Skin epidermis (tissue), 12 donors: Measurements from ENCODE around the gene MRAS.
A peak's percentile ranks its signal among the peaks of the same experiment; 100 is the strongest.

Experiments used
- H3K27ac ChIP-seq, 21 experiments: fragments of 200-600 bp; sonication (generic) in 11 of 21; one replicate each; pipeline ENCODE4 v1.5.0; 2020; ENCODE audit warnings: mild to moderate bottlenecking in 3 of 21, inconsistent platforms in 2 of 21, moderate library complexity in 2 of 21
- H3K4me3 ChIP-seq, 7 experiments: fragments of 200-600 bp; sonication (generic) in 2 of 7; one replicate each; pipeline ENCODE4 v1.5.0; 2020; ENCODE audit warnings: inconsistent platforms in 2 of 7, mild to moderate bottlenecking in 2 of 7, moderate library complexity in 1 of 7

MRAS gene

DNA sequence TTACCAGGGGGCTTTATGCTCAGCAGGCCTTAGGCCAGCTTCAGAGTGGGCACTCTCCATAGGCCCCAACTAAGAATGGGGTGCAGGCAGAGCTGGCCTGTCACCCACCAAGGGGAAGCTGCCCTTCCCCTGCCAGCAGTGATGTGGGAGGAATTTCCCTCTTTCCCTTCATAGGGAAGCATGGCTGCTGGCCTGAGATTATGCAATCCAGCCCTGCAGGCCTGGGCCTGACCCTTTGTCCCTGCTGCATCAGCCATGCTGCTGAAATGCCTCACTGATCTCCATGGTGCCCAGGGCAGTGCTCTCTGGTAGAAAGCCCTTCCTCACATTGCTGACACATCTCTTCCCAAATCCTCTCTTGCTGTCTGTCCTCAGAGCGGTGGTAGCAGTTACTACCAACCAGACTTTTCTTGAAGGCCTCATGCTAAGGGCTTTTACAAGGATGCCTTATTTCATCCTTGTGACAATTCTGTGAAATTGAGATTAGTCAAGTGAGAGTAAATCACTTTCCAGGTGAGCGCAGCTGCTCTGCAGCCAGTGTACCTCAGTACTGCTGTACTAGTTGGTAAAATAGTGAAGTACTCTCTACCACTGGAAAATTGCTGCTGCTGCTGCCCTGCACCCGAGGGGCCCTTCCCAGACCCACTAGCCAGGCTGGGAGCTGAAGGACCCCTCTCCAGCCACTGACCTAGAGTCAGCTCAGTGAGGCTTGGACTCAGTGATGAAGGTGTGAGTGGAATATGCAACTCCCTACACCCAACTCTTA is 33.8 kb downstream of the MRAS start:
- H3K27ac ChIP-seq: peak overlapping the region in 11 of 21 experiments; percentile 19 to 71 (median 63)
- H3K4me3 ChIP-seq: no peak overlapping the region

DNA sequence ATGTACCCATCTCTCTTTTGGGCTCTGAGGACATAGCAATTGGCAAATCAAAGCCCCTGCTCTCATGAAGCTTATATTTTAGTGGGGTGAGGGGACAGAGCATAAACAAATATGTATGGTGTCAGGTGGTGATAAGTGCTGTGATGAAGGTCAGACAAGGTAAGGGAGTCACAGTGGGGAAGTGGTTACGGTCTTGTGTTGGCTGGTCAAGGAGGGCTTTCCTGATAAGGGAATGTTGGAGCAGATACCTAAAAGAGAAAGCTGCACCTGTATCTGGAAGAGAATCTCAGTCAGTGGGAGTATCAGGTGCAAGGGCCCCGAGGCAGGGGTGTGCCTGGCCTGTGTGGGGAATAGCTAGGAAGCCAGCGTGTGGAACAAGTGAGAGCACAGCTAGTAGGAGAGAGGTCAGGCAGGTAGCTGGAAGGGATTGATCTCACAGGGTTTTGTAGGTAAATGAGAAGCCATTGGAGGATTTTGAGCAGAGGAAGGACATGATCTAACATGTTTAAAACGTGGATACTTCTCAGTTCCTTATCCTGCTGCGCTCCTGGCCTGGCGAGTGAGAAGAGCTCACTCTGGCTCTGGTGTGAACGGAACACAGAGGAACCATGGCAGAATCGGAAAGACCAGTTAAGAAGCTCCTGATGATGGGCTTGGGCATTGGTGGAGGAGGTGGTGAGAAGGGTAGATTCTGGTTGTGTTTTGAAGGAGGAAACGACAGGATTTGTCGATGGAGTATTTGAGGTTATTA is 35.5 kb downstream of the MRAS start:
- no peak overlapping the region for H3K4me3 ChIP-seq
- peak overlapping the region in 1 of 21 experiments; percentile 7 for H3K27ac ChIP-seq

DNA sequence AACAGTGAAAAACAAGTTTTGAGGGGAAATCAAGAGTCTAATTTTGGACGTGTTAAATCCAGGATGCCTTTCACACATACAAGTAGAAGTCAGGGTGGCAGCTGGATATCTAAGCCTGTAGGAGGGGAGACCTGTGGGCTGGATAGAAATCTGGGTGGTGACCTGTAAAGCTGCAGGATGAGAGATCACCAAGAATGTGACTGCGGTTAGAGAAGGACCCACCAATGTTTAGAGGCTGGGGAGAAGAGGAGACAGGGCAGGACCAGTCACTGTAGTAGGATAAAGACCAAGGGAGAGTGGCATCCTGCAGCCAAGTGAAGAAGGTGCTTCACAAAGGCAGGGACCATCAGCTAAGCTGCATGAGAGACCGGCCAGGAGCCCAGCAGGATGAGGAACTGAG is 36.2 kb downstream of the MRAS start:
- H3K4me3 ChIP-seq: no peak overlapping the region
- H3K27ac ChIP-seq: no peak overlapping the region

DNA sequence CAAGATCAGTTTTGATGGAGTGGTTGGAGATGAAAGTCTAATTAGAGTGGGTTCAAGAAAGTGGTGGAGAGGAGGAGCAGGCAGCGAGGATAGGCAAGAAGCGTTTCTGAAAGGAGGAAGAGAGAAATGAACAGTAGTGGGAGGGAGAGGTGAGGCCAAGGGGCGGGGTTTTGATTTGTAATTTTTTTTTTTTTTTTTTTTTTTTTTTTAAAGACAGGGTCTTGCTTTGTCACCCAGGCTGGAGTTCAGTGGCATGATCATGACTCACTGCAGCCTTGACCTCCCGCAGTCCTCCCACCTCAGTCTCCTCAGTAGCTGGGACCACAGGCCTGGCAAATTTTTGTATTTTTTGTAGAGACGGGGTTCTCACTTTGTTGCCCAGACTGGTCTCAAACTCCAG is 36.6 kb downstream of the MRAS start:
- Histone ChIP-seq H3K4me3 (no peak overlapping the region), H3K27ac (no peak overlapping the region)

DNA sequence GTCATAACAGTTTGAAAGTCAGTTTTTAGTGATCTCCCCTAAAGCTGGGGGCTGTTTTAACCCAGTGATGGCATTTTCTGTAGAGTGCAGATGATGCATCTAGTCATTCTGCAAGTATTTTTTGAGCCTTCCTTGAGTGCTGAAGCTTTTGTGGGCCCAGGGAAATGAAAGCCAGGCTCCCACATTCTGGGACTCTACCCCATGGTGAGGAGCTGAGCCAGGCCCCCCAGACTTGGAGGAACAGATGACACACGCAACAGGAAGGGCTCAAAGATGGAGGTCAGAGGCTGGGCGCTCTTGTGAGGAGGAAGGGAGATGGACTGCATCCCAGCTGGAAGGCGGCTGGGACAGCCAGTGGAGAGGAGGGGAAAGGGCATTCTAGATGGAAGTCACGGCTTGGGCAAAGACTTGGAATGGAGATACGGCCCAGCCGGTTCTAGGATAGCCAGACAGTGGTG is 40.8 kb downstream of the MRAS start:
- H3K27ac ChIP-seq: peak overlapping the region in 5 of 21 experiments; percentile 9 to 70 (median 39)

DNA sequence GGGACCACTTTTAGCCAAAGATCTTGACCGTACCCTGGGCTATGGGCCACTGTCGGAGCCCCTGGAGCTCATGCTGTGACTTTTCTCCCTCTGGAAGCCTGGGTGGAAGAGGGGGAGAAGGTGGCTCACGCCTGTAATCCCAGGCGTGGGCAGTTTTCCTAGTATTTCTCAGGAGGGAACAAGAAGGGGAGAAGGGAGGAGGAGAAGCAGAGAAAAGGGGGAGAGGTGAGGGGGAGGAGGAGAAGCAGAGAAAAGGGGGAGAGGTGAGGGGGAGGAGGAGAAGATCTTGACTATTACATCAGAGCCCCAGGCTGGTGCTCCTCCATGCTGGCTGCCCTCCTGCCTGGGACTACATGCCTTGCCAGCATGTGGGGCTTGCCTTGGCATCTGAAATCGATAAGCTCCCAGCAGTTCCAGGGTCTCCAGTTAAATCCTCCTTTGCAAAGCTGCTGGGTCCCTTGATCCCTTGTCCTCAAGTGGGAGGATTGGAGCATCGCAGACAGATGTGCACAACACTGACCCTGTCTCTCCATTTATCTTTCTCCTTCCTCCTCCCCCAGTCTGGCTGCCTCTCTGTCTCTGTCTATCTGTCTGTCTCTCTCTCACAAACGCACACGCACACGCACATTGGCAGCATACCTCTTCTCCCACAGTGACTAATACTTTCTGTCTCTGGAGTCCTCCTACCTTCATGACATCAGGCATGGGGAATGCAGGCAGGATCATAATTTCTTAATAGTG is 41.6 kb downstream of the MRAS start:
- Histone ChIP-seq H3K4me3 (no peak overlapping the region), H3K27ac (peak overlapping the region in 10 of 21 experiments; percentile 0 to 70 (median 32))

More for the DNA sequence above, 40.8 kb downstream of the MRAS start:
- H3K4me3 ChIP-seq: no peak overlapping the region

DNA sequence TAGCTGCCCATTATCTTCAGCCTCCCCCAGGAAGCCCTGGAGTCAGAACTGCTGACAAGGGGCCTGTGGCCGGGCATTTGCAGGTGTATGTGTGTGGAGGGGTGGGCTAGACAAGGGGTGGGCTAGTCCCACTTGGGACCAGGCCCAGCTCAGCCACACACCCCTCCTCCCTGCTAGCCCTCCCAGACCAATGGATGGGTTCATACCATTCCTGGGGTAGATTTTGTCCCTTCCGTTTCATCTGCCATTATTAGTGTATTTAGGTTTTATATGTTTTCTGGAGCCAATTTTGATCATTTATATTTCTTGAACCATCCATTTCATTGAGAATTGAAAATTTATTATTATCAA is 42.2 kb downstream of the MRAS start:
- peak overlapping the region in 2 of 21 experiments; percentile 41 to 70 for H3K27ac ChIP-seq

DNA sequence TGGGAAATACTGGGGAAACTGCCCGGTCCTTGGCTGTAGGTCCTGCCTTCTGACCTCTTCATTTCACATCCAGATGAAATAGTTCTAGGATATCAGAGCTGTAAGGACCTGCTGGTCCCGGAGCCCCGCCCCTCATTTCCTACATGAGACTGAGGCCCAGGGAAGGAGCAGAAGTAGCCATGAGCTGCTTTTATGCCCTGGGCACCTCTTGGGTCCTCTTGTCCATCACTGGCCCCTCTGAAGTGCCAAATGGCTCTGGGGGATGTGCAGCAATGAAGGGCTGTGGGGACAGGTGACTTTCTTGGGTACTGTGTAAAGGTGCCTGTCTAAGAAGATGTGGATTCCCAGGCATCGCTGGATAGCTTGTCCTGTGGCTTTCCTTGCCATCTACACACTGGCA is 45.8 kb downstream of the MRAS start:
- Histone ChIP-seq H3K4me3 (no peak overlapping the region), H3K27ac (no peak overlapping the region)

More for the DNA sequence above, 42.2 kb downstream of the MRAS start:
- H3K4me3 ChIP-seq: no peak overlapping the region

DNA sequence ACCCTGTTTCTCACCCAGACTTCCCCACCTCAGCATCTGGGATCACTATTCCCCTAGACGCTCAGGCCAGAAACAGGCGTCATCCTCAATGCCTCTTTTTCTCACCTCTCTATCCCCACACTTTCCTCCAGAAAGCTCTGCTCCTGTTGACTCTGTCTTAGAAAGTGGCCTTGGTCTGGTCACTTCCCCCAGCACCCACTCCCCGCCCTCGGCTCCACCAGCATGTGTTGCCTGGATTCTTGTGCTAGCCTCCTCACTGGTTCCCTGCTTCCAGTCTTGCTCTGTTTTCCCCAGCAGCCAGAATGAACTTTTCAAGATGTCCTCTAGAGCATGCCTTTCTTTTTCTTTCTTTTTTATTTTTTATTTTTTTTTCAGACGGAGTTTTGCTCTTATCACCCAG is 46.3 kb downstream of the MRAS start:
- no peak overlapping the region for H3K27ac ChIP-seq
- H3K4me3 ChIP-seq: no peak overlapping the region

DNA sequence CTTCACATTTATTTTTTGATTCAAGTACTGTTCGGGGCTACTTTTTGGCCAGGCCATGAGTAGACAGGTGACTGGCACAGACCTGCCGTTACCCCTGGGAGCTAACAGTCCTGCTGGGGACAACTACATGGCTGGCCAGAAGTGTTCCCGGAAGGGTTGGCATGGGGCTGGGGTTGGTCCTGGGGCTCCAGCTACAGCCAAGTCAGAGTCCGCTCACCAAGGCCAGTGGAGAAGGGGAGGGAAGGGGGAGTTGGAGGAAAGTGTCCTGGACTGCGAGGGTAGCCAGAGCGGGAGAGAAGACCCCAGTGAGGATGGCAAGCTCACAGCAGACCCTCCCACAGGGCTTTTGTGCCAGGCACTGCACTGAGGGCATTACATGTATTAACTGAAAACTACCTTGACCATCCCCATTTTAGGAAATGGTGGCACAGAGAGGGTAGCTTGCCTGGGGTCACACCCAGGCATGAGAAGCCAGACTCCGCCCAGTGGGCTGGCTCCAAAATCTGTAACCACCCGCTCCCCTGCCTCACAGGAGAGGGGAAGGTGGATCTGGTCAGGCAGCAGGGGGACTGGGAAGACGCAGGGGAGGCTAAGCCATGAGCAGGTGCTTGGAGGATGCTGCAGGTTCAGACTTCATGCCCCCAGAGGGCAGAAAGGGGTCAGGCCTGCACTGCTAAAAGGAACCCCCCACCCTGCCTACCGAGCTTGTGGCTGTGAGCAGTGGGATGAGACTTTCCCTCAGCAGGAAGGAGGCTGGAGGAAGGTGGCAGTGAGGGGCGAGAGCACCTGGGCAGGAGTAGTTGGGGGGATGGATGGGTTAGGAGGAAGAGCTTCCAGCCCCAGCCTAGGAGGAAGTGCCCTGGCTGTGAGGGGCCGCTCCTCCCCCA is 47.7 kb downstream of the MRAS start:
- no peak overlapping the region for H3K4me3 ChIP-seq
- no peak overlapping the region for H3K27ac ChIP-seq

DNA sequence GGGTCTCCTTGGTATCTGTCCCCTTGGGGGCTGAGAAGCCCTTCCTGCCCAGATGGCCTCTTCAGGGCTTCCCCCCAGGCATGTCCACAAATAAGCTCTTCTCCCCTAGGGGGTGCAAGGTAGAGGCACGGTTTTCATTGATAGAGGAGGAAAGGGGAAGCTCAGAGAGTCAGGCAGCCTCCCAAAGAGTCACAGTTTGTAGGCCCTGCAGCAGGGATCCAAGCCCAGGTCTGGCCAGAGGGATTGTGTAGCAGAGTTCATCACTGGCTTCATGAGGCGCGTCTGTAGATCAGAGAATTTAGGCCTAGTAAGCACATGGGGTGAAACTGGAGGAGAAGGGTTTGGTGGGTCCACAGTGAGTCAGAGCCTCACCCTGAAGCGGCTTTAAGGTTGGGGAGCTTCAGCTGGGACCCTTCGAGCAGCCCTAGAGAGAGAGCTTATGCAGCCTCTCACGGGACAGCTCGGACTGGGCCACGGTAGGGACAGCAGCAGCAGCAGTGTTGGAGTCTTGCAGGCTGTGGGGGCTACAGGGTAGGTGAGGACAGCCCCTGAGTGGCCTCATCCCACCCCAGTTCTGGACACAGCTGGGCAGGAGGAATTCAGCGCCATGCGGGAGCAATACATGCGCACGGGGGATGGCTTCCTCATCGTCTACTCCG is 48.5 kb downstream of the MRAS start:
- no peak overlapping the region for H3K27ac ChIP-seq
- H3K4me3 ChIP-seq: no peak overlapping the region

DNA sequence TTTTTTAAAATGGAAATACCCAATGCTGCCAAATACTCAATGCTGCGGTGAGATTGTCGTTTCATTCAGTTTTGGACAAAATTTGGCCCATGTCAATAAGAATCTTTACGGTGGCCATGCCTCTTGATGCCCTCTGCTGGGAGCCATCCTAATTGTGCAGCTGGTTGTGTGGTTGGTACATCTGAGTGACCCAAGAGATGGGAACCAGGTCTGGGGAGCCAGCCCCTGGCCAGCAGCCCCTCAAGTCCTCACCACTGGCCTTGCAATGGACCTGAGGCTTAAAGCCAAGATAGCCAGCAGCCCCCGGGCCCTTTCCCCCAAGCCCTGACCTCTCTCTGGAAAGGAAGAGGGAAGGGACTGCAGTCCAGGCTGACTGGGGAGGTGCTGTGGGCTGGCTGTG is 49.6 kb downstream of the MRAS start:
- no peak overlapping the region for H3K4me3 ChIP-seq
- no peak overlapping the region for H3K27ac ChIP-seq

DNA sequence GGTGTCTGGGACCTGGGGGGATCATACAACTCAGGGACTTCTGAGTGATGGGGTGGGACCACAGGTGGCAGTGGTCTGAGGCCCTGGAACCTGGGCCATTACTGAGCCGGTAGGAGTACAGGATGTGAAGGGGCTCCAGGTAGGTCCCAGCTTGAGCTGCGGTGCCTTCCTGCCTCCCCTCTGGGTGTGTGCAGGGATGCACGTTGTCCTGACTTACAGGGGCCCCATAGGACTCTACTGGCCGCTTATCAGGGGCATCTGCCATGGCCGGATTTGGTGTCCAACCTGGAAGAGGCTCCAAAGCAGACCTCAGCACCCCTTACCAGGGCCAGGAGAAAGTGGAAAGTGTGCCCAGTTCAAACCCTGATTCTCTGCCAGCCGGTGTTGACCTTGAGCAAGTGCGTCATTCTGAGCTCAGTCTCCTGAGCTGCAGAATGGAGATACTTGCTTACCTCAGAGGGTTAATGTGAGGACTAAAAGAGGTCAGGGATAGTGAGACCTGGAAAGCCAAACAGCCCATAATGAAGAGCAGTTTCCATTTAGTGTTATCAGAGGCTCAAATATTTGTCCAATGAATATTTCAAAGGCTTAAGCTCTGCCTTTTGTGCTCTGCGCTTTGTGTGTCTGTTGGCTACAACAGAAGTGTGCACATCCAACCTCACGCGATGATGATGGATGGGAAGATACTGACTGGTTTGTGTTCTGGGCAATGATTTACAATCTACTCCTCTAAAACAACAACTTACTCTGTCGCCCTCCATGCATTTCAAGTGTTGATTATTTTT is 50.6 kb downstream of the MRAS start:
- Histone ChIP-seq H3K4me3 (no peak overlapping the region), H3K27ac (no peak overlapping the region)

DNA sequence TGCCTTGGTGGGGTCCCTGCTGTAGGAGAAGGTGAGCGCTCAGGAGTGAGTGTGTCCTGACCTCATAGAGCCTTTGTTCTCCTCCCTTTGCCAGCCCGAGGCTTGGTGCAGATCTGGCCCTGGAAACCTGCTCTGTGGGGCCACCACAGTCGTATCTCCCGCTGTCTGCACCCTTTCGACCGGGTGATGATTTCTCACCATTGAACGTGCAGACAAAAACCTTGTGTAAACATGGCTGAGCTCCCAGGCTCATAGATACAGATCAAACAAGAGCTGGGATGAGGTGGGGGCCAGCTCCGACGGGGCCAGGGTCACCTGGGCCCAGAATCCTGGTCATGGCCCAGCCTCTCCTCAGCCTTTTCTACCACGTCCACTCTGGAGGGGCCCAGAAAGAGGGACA is 51.4 kb downstream of the MRAS start:
- no peak overlapping the region for H3K4me3 ChIP-seq
- no peak overlapping the region for H3K27ac ChIP-seq

DNA sequence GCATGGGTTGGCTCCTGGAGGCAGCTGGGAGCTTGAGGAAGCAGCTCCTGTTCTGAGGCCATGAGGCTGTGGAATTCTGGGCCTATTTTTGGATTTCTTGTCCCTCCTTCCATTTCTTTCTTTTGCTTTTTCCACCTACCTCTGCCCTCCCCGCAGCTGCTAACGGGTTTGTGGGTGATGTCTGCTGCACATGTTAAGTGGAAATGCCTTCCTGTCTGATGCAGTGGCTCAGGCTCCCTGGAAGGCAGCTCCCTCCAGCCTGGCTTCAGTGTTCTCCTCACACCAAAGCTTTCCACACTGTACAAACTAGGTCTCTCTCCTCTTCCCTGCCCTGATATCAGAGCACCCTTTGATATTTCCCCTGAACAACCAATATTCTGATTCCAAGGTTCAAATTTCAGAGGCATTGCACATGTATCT is 52.3 kb downstream of the MRAS start:
- no peak overlapping the region for H3K27ac ChIP-seq
- H3K4me3 ChIP-seq: no peak overlapping the region

DNA sequence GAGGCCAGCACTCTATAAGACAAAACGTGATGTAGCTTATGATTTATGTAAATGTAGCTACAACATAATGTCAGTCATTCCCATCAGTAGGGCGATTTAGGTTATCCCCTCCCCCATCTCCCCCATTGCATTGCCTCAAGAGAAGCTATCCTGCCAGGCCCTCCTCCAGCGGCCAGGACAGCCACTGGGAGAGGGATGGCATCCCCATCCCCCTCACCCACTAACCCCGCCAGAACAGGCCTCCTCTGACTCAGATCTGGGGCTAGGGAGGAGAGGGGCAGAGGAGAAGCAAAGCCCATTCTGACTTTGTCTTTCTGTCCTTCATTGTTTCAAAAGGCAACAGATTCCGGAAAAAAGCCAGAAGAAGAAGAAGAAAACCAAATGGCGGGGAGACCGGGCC is 53.5 kb downstream of the MRAS start:
- Histone ChIP-seq H3K4me3 (no peak overlapping the region), H3K27ac (no peak overlapping the region)

DNA sequence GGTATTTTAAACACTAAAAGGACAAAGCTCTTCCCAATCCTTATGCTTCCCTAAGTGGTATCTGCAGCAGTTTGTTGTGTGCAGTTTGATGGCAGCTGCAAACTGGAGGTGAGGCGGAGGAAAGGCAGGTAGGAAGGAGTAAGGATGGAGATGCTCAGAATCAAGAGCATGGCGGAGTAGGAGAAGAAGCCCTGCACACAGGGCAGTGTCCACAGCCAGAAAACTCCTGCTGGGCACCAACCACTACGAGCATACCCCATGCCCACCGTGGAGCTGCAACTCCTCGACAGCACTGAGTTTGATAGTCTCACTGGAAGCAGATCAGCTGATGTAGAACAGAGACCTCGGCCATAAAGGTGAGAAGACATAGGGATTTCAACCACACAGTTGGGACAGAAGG is 55.7 kb downstream of the MRAS start:
- Histone ChIP-seq H3K4me3 (no peak overlapping the region), H3K27ac (no peak overlapping the region)

DNA sequence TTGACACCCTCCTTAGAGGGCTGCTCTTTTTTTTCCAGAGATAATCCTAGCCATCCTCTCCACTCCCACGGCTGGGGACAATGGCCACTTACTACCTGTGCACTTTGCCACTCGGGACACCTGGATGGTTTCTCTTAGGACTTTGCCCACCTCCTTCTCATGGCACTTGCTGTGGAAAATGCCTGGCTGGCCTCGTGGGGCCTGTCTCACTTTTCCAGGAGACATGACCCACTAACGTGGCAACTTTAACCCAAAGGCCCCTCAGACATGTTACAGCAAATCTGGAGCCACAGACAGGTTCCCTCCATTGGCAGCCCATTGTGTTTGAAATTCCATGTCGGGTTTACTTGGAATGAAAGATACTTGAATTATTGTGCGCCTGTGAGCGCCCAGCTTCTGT is 56.6 kb downstream of the MRAS start:
- no peak overlapping the region for H3K4me3 ChIP-seq
- H3K27ac ChIP-seq: no peak overlapping the region
